Measurements from ENCODE around the gene STPG3. TPM values are rescaled to one million over a fixed set of nuclear protein-coding genes. Genes with fewer than 3 reads are reported as not detected.

STPG3 gene
- total and polyA plus RNA-seq, 9 of the 15 experiments (the other 6 are each of a cell fraction or from before 2014, with no cell fraction given) = not detected

- TF ChIP-seq ADNP (tag; IDR thresholded peaks at IDR 0.05) (no peak), MYBL2 (IDR thresholded peaks at IDR 0.05; ENCODE audit: low read depth) (no peak), MYBL2 (CRISPR knock-in tag; IDR thresholded peaks at IDR 0.05; ENCODE audit: borderline replicate concordance) (no peak), ZBTB17 (CRISPR knock-in tag; IDR thresholded peaks at IDR 0.05) (no peak), THRAP3 (IDR thresholded peaks at IDR 0.05; ENCODE audit: borderline replicate concordance) (no peak), RBM22 (IDR thresholded peaks at IDR 0.05; ENCODE audit: low read depth, low read length, poor library complexity, severe bottlenecking) (peak; percentile 94), HNRNPL (IDR thresholded peaks at IDR 0.05; ENCODE audit: low read depth, low read length) (0 out of 2 replicates have a peak, but pooled peaks have one; percentile 33), MXI1 (IDR thresholded peaks at IDR 0.05; ENCODE audit: low read depth, low read length) (no peak), BRD4 (IDR thresholded peaks at IDR 0.05) (no peak), ZNF140 (CRISPR knock-in tag; IDR thresholded peaks at IDR 0.05) (no peak), NRF1 (conservative IDR thresholded peaks at IDR 0.05 in 1 of 2, IDR thresholded peaks at IDR 0.05 in 1 of 2) (peak; percentile 22 to 27; a peak in 2 of 4 replicates), POLR2B (IDR thresholded peaks at IDR 0.05; ENCODE audit: low read depth, partially characterized antibody) (no peak), HMGN3 (IDR thresholded peaks at IDR 0.05; ENCODE audit: borderline replicate concordance, extremely low read depth, insufficient read length, low read depth, low read length) (peak; percentile 85), HDAC1 (IDR thresholded peaks at IDR 0.05) (peak in 1 of 2 experiments; percentile 41; a peak in 2 of 4 replicates), FOXP4 (CRISPR knock-in tag; IDR thresholded peaks at IDR 0.05; ENCODE audit: borderline replicate concordance) (0 out of 2 replicates have a peak, but pooled peaks have one; percentile 27), HMBOX1 (IDR thresholded peaks at IDR 0.05) (no peak)
- TF ChIP-seq, protein P1, sequence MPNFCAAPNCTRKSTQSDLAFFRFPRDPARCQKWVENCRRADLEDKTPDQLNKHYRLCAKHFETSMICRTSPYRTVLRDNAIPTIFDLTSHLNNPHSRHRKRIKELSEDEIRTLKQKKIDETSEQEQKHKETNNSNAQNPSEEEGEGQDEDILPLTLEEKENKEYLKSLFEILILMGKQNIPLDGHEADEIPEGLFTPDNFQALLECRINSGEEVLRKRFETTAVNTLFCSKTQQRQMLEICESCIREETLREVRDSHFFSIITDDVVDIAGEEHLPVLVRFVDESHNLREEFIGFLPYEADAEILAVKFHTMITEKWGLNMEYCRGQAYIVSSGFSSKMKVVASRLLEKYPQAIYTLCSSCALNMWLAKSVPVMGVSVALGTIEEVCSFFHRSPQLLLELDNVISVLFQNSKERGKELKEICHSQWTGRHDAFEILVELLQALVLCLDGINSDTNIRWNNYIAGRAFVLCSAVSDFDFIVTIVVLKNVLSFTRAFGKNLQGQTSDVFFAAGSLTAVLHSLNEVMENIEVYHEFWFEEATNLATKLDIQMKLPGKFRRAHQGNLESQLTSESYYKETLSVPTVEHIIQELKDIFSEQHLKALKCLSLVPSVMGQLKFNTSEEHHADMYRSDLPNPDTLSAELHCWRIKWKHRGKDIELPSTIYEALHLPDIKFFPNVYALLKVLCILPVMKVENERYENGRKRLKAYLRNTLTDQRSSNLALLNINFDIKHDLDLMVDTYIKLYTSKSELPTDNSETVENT (CRISPR knock-in tag; IDR thresholded peaks at IDR 0.05) = 0 out of 2 replicates have a peak, but pooled peaks have one; percentile 63
- TF ChIP-seq, protein P2, sequence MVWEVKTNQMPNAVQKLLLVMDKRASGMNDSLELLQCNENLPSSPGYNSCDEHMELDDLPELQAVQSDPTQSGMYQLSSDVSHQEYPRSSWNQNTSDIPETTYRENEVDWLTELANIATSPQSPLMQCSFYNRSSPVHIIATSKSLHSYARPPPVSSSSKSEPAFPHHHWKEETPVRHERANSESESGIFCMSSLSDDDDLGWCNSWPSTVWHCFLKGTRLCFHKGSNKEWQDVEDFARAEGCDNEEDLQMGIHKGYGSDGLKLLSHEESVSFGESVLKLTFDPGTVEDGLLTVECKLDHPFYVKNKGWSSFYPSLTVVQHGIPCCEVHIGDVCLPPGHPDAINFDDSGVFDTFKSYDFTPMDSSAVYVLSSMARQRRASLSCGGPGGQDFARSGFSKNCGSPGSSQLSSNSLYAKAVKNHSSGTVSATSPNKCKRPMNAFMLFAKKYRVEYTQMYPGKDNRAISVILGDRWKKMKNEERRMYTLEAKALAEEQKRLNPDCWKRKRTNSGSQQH (CRISPR knock-in tag; IDR thresholded peaks at IDR 0.05) = no peak
- TF ChIP-seq, protein P3, sequence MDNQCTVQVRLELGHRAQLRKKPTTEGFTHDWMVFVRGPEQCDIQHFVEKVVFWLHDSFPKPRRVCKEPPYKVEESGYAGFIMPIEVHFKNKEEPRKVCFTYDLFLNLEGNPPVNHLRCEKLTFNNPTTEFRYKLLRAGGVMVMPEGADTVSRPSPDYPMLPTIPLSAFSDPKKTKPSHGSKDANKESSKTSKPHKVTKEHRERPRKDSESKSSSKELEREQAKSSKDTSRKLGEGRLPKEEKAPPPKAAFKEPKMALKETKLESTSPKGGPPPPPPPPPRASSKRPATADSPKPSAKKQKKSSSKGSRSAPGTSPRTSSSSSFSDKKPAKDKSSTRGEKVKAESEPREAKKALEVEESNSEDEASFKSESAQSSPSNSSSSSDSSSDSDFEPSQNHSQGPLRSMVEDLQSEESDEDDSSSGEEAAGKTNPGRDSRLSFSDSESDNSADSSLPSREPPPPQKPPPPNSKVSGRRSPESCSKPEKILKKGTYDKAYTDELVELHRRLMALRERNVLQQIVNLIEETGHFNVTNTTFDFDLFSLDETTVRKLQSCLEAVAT (IDR thresholded peaks at IDR 0.05) = 0 out of 4 replicates have a peak, but pooled peaks of 1 of the 2 experiments have one; percentile 33
These were observed 9.4 kb upstream of the STPG3 start (continued) for GRCh38 chr9:137241490-137242268.
